Calu3 (cell line): ENCODE data around the gene GRAP2. TPM values are rescaled to one million over a fixed set of nuclear protein-coding genes. Genes with fewer than 3 reads are reported as not detected.
"Not testable (repeated sequence)": the region's sequence is repeated elsewhere in the genome, so short reads cannot be mapped to it uniquely, and the experiment has no call there.

Experiments used
- BruUV-seq: library from RNA; stranded (reverse); fragments of 400-500 nt; replicated peaks from 2 replicates; lab custom pipeline; 2021; lab: Mats Ljungman, UMichigan
- CTCF ChIA-PET: fragments of 300-600 bp; sonication (Branson Sonifier 250); formaldehyde crosslinking; loops from one replicate; lab custom pipeline; 2022; ENCODE audit warnings: antibody characterized with exemption; lab: Charles Lee
- DNase-seq: peaks from one replicate; pipeline ENCODE4 v3.0.0; 2022
- H3K27ac Mint-ChIP-seq: one replicate; pipeline ENCODE4 v1.8.0; 2022; ENCODE audit warnings: mixed read lengths; ENCODE audit not compliant: unreplicated experiment
- H3K27me3 Mint-ChIP-seq: one replicate; pipeline ENCODE4 v1.8.0; 2022; ENCODE audit warnings: mixed read lengths; ENCODE audit not compliant: unreplicated experiment
- H3K36me3 Mint-ChIP-seq: one replicate; pipeline ENCODE4 v1.8.0; 2022; ENCODE audit warnings: mild to moderate bottlenecking, moderate library complexity, mixed read lengths; ENCODE audit not compliant: insufficient read depth, unreplicated experiment
- H3K4me1 Mint-ChIP-seq: one replicate; pipeline ENCODE4 v1.8.0; 2022; ENCODE audit warnings: mild to moderate bottlenecking, low read depth, mixed read lengths; ENCODE audit not compliant: unreplicated experiment
- H3K4me3 Mint-ChIP-seq: one replicate; pipeline ENCODE4 v1.8.0; 2022; ENCODE audit warnings: mild to moderate bottlenecking, low read depth, moderate library complexity, mixed read lengths; ENCODE audit not compliant: unreplicated experiment
- H3K9me3 Mint-ChIP-seq: one replicate; pipeline ENCODE4 v1.8.0; 2022; ENCODE audit warnings: low read depth, mixed read lengths; ENCODE audit not compliant: unreplicated experiment
- intact Hi-C: fragments of 100-400 bp; cut with micrococcal nuclease; formaldehyde crosslinking; loops from one replicate; pipeline ENCODE4 v1.10.0; 2022; ENCODE audit not compliant: unreplicated experiment
- total RNA-seq: library from RNA; stranded (reverse); gene quantifications from 2 replicates; pipeline ENCODE4 v1.2.3, GENCODE V29; 2022
- TF ChIP-seq, protein P1 (sequence below): fragments of 200-600 bp; IDR thresholded peaks from one replicate; pipeline ENCODE4 v1.8.0; 2022; ENCODE audit warnings: antibody characterized with exemption; ENCODE audit not compliant: unreplicated experiment

Gene GRAP2
- total RNA-seq, 1 experiment from 2014 or later, result not detected

DNA sequence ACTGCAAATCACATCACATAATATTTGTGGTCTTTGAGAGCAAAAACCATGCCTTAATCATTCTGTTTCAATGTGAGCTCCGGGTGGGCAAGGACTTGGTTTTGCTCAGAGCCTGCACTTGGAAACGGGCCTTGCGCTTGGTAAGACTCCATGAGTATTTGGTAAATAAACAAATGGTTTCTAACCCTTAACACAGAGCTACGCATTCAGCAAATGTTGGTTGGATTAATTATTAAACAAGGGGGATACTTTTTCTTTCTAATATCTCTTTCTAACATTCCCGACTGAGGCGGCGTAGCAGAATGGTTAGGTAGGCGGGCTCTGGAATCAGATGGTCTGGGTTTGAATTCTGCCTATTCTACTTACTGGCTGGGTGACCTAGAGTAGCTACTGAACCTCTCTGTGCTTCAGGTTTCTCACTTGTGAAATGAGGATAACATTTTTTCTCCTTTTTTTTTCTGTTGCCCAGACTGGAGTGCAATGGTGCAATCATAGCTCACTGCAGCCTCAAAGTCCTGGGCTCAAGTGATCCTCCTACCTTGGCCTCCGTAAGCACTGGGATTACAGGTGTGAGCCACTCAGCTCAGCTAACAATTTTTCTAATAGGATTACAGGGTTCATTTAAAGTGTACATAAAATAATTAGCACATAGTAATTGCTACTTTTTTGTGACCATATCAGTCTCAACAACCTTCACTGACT is 90.4 kb downstream of the GRAP2 start:
- no peak for DNase-seq
- H3K4me1 Mint-ChIP-seq, result peaks cover 17% of the 10 kb centered on the region
- TF ChIP-seq, protein P1, sequence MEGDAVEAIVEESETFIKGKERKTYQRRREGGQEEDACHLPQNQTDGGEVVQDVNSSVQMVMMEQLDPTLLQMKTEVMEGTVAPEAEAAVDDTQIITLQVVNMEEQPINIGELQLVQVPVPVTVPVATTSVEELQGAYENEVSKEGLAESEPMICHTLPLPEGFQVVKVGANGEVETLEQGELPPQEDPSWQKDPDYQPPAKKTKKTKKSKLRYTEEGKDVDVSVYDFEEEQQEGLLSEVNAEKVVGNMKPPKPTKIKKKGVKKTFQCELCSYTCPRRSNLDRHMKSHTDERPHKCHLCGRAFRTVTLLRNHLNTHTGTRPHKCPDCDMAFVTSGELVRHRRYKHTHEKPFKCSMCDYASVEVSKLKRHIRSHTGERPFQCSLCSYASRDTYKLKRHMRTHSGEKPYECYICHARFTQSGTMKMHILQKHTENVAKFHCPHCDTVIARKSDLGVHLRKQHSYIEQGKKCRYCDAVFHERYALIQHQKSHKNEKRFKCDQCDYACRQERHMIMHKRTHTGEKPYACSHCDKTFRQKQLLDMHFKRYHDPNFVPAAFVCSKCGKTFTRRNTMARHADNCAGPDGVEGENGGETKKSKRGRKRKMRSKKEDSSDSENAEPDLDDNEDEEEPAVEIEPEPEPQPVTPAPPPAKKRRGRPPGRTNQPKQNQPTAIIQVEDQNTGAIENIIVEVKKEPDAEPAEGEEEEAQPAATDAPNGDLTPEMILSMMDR, result no peak
- H3K27ac Mint-ChIP-seq, result no peak overlapping the region
- H3K27me3 Mint-ChIP-seq, result peaks cover 54% of the 10 kb centered on the region
- BruUV-seq, result no TSS peak
- peaks cover 8% of the 10 kb centered on the region for H3K36me3 Mint-ChIP-seq
- intact Hi-C loops, result no loop called here
- H3K4me3 Mint-ChIP-seq, result no peak overlapping the region
- no peaks in the 10 kb centered on the region for H3K9me3 Mint-ChIP-seq
- CTCF ChIA-PET, result interaction anchor here (1.1 kb wide), 1 partner anchor 25 kb away, joined by 3 read pairs; no protein-coding TSS in a partner anchor

DNA sequence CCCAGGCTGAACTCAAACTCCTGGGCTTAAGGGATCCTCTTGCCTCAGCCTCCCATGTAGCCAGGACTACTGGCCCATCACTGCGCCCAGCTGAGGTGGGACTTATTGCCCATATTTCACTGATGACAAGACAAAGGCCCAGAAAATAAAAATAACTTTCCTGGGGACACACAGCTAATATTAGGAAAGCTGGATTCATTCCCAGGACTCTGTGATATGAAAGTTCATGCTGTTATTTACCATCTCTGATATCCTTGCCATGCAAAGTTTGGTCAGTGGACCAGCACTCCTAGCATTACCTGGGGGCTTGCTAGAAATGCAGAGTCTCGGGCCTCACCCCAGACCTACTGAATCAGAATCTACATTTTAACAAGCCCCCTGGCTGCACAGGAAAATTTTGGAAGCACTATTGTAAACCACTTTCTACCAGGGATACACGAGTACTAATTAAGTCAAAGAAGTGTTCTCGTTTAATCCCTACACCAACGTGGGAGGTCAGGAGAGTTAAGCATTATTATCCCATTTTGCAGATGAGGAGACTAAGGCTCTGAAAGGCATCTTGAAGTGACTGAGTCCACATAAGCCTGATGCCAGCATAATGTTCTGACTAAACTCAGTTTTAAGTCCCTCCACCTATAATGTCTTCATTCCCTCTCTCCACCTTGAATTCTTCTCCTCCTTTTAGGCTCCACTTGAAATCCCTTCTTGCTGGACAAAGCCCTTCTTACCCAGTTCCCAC is 91.4 kb downstream of the GRAP2 start:
- Mint-ChIP-seq H3K27me3 (peaks cover 48% of the 10 kb centered on the region), H3K4me3 (no peak overlapping the region), H3K9me3 (no peaks in the 10 kb centered on the region), H3K4me1 (peaks cover 26% of the 10 kb centered on the region), H3K27ac (no peak overlapping the region), H3K36me3 (peaks cover 14% of the 10 kb centered on the region)
- no peak for DNase-seq
- TF ChIP-seq, protein P1, result no peak
- CTCF ChIA-PET, result no interaction called here
- no TSS peak for BruUV-seq
- intact Hi-C loops, result no loop called here

DNA sequence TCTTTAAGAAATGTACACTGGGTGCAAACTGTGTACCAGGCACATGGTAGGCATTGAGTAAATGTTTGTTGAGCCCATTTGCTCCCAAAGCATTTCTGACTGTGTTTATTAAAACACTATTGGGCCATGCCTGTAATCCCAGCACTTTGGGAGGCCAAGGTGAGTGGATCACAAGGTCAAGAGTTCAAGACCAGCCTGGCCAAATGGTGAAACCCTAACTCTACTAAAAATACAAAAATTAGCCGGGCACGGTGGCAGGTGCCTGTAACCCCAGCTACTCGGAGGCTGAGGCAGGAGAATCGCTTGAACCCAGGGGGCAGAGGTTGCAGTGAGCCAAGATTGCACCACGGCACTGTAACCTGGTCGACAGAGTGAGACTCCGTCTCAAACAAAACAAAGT is 92.0 kb downstream of the GRAP2 start:
- H3K36me3 Mint-ChIP-seq, result peaks cover 14% of the 10 kb centered on the region
- not testable (repeated sequence) for H3K27ac Mint-ChIP-seq

DNA sequence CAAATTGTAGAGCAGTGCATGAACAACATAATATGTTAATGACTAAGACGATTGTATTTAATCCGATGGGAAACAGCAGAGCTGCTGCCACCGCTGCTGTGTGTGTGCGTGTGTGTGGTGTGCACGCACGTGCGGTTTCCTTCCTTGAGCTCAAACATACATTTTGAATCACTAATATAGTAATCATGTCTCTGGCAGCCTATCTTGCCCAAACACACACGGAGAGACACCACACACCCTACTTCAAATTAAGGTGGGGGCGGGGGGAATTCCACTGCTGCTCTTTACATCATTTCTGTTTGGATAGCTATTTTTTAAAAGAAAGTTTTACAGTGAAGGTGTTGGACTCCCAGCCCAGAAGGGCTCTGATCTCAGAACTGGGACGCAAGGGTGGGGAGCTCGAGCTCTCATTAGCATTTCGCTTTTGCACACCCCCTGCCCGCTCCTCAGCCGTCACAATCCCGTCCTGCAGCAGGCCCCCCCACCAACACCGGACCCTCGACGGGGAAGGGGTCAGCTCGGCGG is 93.2 kb downstream of the GRAP2 start:
- Mint-ChIP-seq H3K27ac (no peak overlapping the region), H3K4me1 (peaks cover 45% of the 10 kb centered on the region), H3K4me3 (peak overlapping the region; percentile 70), H3K27me3 (peaks cover 32% of the 10 kb centered on the region), H3K9me3 (no peaks in the 10 kb centered on the region), H3K36me3 (peaks cover 21% of the 10 kb centered on the region)
- BruUV-seq, result no TSS peak
- DNase-seq, result no peak
- TF ChIP-seq, protein P1, result no peak
- CTCF ChIA-PET, result interaction anchor here (1.4 kb wide), 1 partner anchor 31 kb away, joined by 4 read pairs; no protein-coding TSS in a partner anchor
- intact Hi-C loops, result no loop called here

More for the DNA sequence above, 92.0 kb downstream of the GRAP2 start:
- CTCF ChIA-PET, DNase-seq, BruUV-seq, intact Hi-C loops, H3K4me3 Mint-ChIP-seq, H3K9me3 Mint-ChIP-seq: not testable (repeated sequence)
- Mint-ChIP-seq H3K27me3 (peaks cover 44% of the 10 kb centered on the region), H3K4me1 (peaks cover 33% of the 10 kb centered on the region)
